CD4-positive, alpha-beta T cell treated with Interleukin-6 for 4 hours (primary cell): ENCODE results near the gene ITLN1.
"Not testable (repeated sequence)": the region's sequence is repeated elsewhere in the genome, so short reads cannot be mapped to it uniquely, and the experiment has no call there.

Source experiments
- DNase-seq: peaks from one replicate; pipeline ENCODE4 v3.0.0-alpha.2; 2020; ENCODE audit warnings: mixed read lengths

The ITLN1 gene

DNA sequence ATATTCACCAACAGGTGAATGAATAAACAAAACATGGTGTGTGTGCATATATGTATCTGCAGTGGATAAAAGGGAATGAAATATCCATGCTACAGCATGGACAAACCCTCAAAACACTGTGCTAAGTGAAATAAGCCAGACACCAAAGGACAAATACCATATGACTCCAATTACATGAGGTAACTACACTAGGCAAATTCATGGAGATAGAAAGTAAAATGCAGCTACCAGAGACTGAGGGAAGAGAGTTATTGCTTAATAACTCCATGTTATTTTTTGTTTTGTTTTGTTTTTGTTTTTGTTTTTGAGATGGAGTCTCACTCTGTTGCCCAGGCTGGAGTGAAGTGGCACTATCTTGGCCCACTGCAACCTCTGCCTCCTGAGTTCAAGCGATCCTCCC is 2.4 kb downstream of the ITLN1 start:
- DNase-seq = no peak

DNA sequence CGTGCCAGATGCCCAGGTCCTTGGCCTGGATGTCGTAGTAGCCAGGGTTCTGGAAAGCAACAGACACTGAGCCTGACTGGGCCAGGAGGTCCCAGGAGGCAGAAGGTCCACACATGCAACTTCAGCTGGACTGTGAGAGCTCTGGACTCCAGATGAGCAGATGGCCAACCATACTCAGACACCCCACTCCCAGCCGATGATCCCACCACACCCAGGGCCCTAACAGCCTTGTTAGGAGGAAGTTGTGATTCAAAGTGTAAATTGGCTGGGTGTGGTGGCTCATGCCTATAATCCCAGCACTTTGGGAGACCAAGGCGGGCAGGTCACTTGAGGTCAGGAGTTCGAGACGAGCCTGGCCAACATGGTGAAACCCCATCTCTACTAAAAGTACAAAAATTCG is 3.7 kb downstream of the ITLN1 start:
- not testable (repeated sequence) for DNase-seq

DNA sequence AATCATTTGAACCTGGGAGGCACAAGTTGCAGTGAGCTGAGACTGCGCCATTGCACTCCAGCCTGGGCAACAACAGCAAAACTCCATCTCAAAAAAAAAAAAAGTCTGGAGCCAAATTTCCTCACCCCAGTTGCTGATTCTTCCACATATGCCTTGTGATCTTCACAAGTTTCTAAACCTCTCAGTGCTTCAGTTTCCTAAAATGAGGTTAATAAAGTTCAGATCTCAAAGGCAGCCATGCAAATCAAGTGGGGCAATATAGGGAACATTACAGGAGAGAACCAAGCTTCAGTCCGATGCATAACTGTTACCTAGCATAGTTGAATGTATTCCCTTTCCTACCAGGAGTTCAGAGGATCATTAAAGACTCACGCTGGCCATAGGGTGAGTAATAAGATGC is 4.8 kb downstream of the ITLN1 start:
- DNase-seq = no peak

DNA sequence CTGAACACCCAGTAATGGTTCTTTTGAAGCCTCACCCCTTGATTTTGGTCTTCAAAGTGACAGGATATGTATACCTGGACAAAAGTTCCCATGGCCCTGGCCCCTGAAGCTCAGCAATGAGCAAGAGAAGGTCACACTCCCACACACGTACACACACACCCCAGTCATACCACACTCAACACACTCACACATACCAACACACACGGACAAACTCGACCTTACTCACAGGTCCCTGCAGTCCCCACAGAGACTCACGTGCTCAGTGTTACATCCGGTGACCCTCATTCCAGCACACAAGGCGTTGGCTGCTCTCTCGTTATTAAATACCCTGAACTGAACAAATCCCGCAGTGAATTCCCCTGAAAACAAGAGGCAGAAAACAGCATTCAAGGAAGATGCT is 5.9 kb downstream of the ITLN1 start:
- peak; percentile 7 for DNase-seq

DNA sequence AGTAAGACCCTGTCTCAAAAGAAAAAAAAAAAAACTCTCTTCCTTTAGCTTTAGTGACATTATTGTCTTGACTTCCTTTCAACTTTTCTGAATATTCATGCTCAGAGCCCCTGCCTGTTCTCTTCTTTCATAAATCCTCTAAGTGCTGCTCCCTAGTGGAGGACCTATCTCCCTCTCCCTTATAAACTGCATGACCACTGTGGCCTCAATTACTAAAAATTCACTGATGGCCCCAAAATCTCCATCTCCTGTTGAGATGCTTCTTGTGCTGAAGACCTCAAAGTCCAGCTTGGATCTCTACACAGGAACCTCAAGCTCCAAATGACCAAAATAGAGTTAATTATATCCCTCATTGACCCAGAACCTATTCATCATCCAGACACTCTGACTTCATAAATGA is 7.8 kb downstream of the ITLN1 start:
- DNase-seq = peak; percentile 26

DNA sequence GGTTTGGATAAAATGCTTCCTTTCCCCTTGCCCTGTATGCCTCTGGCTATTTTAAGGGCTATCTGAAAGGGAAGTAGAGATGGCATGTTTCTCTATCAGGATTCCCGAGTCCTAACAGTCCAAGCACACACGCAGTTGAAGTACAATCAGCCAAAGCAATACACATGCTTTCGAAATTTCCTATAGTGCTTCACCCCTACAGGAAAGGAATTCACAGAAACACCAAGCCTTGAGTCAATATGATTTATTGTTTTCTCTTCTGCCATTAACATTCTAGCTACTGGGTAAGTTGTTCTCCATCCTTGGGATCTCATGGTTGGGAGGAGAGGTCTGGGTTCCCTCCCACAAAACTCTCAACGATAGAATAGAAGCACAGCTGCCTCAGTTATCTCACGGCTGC is 8.7 kb downstream of the ITLN1 start:
- no peak for DNase-seq

DNA sequence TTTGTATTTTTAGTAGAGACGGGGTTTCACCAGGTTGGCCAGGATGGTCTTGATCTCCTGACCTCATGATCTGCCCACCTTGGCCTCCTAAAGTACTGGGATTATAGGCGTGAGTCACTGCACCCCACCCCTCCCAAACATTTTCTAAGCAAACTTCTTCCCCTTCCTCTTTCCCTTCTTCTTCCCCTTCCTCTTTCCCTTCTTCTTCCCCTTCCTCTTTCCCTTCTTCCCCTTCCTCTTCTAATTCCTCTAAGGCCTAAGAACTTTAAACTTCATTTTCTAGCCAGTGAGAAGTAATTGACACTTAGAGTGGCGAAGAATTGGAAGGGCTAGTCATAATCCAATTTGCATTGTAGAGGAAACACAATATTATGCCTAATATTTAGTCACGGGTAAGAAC is 9.4 kb downstream of the ITLN1 start:
- not testable (repeated sequence) for DNase-seq

DNA sequence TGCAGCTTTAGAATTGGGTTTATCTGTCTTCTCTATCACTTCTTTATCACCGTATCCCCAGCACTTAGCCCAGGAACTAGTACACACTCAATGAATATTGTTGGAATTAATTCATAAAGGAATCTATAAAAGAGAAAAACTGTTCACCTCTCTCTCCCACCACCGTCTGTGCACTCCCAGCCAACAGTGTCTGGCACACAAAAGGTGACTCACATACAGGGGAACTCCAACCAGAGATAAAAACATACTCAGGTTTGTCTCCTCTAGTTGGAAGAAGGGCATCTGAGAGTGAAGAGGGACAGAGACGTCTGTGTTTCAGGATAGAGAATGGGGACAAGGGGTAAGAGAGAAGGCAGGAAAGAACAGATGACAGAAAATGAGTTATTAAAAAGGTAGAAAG is 10.0 kb downstream of the ITLN1 start:
- no peak for DNase-seq

DNA sequence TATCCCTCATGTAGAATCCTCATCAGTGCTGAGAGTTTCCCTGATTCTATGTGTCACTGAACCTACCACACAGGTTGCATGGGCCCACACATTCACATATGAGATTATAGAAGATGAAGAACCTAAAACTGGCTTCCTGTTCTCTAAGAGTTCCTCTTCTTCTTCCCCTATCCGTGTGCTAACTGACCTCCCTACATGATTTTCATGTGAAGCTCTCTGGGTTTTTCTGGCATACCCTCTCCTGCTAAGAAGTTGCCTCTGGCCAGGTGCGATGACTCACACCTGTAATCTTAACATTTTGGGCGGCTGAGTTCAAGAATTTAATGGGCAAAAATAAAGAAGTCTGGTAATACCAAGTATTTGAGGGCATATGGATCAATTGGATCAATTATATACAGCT is 16.8 kb downstream of the ITLN1 start:
- no peak for DNase-seq

DNA sequence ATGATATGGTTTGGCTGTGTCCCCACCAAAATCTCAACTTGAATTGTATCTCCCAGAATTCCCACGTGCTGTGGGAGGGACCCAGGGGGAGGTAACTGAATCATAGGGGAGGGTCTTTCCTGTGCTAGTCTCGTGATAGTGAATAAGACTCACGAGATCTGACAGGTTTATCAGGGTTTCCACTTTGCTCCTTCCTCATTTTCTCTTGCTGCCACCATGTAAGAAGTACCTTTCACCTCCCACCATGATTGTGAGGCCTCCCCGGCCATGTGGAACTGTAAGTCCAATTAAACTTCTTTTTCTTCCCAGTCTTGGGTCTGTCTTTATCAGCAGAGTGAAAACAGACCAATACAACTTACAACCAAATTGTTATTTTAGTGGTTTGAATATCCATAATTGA is 17.3 kb downstream of the ITLN1 start:
- not testable (repeated sequence) for DNase-seq

DNA sequence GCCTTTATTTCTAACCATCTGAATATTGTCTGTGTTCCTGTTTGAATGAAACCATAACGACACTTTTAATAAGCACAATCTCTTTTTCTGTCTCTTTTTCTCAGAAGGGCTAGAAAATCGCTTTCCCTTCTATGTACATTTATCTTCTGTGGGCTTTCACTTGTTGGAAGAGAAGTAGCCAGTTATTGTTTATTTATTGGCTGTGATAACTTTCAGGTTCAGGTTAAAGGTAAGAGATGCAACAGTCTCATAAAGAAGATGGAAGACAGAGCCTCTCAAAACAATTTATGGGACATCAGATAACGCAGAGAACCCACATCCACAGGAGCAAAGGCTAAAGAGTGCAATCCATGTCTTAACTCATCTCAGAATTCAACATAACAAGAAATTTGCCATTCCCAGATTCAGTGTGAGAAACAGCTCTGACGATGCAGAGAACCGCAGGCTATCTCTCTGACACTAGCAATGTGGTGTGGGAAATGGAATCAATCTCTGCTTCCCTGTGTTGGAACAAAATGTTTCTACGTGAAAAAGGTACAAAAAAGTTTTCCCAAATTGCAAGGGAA is 18.2 kb downstream of the ITLN1 start:
- DNase-seq = no peak

DNA sequence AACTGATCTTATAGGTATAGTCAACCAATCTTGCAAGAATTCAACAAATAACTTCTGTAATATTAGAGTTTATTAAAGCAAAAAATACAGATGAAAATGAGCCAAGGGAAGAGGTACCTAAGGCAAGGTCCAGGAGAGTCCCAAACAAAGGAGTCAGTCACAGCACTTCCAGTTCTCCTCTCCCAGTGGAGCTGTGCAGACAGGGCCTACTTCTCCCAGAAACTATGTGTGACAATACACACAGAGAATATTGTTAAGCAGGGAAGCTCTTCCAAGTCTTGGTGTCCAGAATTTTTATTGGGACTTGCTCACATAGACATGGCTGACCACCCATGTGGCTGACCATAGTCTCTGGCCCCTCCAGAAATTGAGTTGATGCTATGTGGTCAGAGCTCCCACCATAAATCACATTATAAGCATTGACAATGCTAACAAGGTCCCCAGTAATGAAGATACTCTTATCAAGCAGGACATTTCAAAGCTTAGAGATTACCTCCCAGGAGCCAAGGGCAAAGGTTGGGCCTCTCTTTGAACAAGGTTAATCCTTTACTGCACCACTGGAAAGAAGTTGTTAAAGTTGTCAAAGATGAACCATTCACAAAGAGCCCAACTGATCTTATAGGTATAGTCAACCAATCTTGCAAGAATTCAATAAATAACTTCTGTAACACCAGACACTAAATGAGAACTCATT is 18.8 kb downstream of the ITLN1 start:
- no peak for DNase-seq

DNA sequence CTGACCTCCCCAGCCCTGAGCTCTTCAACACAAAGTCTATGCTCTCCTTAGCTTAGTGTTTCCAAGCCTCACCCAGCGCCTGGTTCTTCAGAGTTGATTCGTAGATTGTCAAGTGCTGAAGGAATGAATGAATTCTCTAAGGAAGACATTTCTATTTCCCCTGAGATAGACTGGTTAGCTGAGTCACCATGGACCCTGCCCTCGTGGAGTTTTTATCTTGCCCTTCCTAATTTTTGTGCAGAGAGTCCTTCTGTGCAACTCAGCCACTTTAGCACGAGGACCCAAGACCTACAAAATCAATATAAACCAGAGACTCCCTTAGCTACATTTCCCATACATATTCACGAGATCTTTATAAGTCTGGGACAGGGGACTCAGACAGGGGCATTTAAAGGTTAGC is 19.6 kb downstream of the ITLN1 start:
- no peak for DNase-seq

DNA sequence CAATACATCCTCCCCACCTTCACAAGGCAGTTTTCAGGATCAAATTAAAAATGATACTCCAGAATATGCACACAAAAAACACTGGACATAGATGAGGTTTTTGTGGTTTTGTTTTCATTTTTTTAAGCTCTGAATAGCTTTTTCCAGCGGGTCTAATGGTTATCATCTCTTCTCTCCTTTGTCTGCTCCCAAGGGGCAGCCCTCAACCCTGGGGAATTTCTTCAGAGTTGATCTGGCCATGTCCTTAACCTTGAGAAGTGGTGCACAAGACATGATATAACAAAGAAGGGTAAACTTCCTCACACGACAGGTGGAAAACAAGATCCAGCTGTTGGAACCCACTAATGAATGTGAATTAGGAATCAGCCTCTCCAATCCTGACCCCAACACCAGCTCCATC is 20.8 kb downstream of the ITLN1 start:
- DNase-seq = no peak

DNA sequence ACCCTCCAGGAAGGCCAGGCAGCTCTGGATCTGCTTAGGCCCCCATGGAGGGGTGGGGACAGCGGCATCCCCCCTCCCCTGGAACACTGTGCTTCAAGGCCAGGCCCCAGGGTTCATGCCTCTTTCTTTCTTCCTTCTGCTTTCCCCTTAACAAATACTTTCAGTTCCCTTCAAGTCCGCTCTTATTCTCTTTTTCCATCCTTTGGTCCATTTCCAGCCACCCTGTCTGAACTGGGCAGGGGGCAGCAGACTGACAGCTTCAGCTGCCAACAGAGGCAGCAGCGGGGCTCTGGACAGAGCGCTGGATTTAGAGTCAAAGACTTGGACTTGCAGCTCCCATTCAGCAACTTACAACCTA is 21.2 kb downstream of the ITLN1 start:
- no peak for DNase-seq

DNA sequence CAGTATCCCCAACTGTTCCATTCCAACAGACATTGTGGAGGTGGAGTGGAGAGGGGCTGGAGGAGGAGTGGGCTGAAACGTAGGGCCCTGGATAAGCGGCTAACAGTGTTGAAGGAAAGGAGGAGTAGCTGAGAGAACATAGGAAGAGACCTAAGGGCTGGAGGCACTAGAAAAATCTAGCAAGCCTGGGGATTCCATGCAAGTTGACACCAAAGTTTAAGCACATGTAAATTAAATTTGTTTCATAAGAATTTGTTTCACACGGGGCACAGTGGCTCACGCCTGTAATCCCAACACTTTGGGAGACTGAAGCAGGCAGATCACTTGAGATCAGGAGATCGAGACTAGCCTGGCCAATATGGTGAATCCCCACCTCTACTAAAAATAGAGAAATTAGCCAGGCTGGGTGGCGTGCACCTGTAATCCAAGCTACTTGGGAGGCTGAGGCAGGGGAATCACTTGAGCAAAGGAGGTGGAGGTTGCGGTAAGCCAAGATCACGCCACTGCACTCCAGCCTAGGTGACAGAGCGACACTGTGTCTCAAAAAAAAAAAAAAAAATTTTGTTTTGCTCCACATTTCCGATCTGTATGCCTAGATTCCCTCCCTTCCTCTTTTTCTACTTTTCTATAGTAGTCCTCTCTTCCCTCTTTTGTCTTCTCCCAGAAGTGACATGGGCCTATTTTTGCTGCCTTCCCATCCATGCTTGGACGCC is 21.8 kb downstream of the ITLN1 start:
- no peak for DNase-seq

DNA sequence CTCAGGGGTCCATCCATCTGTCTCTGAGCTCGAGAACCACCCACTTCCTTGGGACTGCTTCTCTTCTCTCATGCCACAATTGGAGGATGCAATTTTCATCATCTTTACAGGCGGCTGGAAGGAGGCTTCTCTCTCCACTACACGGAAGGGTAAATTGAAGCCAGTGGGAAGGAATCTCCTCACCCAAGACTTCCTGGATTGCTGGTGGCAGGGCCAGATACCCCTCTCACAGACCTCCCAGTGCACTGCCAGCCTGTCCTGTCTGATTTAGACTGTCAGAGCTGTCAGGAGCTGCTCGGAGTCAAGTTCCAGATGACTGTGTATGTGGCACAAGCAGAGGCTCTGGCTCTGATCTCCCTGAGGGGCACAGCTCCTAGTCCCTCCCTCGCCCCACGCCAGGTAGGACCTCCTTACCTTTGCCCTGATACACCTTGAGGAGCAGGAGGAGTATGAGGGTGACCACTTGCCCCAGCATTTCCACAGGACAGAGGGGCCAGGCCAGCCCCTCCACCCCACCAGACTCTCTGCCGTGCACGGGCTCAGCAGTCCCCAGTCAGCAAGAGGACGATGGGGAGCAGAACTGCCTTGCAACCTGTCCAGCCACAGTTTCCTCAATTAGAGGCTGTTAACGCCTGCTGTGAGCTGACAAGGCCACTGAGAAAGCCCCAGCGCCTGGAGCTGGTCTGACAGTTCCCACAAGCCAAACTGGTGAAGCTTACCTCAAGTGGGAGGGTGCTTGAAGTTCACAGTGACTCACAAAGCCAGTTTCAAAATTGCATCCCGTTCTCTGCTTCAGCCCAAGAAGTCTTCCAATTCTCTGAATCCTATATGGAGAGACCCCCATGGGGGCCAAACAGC is 22.5 kb downstream of the ITLN1 start, which contains the start of gene CD244:
Gene CD244 (minus strand): TSS at position 685 of the 858 bp plus-strand sequence. CDS start 210 bp downstream, at position 475.
- peak; percentile 53 for DNase-seq

DNA sequence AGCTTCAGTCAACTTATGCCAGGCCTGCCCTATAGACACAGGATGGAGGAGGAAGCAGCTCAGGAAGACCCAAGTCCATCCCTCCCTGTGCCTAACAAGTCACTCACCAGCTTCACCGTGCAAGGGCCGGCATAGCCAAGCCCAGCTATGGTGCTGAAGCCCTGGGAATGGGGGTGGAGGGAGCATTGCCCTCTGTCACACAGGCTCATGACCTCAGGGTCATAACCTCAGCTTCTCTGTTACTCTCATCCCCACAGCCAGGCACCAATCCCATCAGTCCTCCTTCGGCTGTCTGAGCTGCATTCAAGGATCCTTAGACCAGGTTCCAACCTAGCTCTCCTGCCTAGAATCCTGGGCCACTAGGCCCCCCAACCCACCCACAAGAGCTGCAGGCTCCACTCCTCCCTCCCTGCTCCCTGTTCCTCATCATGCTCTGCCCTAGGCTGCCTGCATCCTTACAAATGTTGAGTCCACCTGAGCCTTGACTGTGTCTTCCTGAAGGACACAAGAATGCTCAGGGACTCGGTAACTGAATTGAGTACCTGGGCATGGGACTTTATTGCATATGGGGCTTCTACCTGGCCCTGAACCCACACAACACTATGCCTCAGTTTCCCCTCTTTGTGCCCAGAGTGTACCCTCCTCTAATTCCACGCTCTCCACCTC is 24.0 kb downstream of the ITLN1 start:
- DNase-seq = no peak

DNA sequence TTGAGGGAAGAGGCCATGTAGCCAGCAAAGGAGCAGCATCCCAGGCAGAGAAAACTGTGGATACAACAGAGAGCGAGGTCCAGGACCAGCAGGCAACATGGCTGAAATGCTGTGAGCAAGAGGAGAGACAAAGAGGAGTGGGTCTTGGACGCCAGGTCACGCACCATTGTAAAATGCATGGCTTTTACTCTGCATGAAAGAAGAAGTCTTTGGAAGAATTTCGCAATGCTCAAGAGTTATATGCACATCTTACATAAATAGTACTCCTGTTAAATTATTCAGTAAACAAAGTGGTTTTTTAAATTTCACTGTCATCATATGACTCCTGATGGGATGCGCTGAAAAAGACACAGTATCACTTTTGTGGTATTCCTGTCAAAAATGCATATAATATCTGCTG is 25.8 kb downstream of the ITLN1 start:
- DNase-seq = no peak

DNA sequence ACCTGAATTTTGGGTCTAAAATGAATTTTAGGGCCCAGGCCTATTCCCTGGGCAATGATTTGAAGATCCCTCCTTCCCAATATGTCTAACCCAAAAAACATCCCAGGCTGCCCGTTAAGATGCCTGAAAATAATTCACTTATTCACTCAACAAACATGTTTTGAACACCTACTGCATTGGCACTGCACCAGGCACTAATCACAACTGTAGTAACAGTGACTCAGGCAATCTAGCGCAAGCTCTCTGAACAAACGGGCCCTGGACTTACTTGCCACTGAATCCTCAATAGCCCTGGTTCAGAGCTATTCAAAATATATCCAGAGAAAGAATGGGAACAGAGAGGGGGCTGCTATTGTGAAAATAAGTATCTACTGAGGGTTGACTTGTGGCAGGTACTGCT is 26.5 kb downstream of the ITLN1 start:
- no peak for DNase-seq

DNA sequence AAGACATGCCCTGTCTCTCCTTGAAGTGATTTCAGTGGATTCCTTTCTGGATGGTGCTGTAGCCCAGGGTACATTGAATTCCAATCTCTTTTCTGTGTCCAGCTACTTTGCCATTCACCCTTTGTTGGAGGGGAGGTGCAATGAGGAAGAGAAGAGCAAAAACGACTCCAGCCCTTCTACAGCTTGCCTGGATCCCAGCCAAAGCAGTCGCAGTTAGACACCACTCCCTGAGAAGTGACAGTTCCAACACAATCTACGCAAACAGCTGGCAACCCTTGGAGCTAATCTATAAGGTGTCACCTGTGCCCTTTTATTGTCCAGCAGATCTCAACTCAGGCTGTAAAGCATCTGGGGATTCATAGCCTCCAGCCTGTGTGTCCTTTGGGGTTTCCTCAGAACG is 26.9 kb downstream of the ITLN1 start:
- DNase-seq = no peak

DNA sequence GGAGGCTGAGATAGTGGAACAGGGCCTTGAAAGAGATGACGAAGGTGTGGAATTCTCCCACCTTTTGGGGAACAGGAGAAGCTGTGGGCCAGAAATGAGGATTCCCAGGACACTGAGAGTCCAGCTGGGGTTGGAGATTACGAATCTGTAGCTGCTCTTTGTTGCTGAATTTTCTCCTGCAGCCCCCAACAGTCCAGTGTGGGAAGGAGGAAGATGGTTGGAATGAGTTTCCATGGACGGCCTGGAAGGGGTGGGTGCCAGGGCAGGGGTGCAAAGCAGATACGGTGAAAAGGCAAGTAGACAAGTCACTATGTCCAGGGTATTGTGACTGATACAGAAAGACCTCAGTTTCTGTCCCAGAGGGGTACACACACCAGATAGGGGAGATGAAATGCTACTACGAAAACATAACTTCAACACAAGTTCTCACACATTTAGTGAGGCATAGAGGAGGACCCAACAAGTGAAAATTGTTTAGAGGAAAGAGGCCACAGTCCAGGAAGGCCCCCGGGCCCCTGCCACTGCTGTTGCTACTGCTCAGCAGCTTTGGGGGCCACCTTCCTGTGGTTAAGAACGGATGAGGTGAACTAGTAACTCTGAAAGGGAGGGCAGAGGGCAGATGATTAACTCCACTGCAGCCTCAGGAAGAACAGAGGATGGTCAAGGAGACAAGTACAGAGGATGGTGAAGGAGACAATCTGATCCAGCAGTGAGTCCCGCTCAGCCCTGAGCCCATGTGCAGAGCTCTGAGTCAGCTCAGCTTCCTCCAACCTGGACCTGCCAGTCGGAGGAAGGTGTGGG is 29.6 kb downstream of the ITLN1 start:
- peak; percentile 27 for DNase-seq
